Keratinocyte (primary cell): ENCODE measurements around the gene LRCOL1. TPM values are rescaled to one million over a fixed set of nuclear protein-coding genes. Genes with fewer than 3 reads are reported as not detected.

Experiments
- DNase-seq: peaks from one replicate; pipeline ENCODE4 v3.0.0-alpha.2; 2011; ENCODE audit warnings: low read depth, missing footprints, low spot score
- FAIRE-seq: peaks from 2 replicates; lab custom pipeline; 2011; peaks lifted over from hg19 to GRCh38; lab: Jason Lieb, UNC
- H2AFZ ChIP-seq: 2 replicates; pipeline ENCODE4 v1.6.0; 2012; ENCODE audit warnings: low read length, control low read depth, inconsistent platforms; ENCODE audit not compliant: control insufficient read depth
- H3K27ac ChIP-seq: 2 replicates; pipeline ENCODE4 v1.5.1; 2011; ENCODE audit warnings: low read length; ENCODE audit not compliant: control insufficient read depth, insufficient read depth
- H3K27me3 ChIP-seq: 3 replicates; pipeline ENCODE4 v1.6.0; 2011; ENCODE audit warnings: low read length; ENCODE audit not compliant: control insufficient read depth, insufficient read depth; ENCODE audit errors: extremely low read depth
- H3K36me3 ChIP-seq, 2 experiments: 2 replicates in 1 of 2; 3 replicates in 1 of 2; pipeline ENCODE4 v1.5.1; 2011; ENCODE audit warnings: low read length in 2 of 2, mild to moderate bottlenecking in 1 of 2; ENCODE audit not compliant: control insufficient read depth in 2 of 2, insufficient read depth in 2 of 2; ENCODE audit errors: extremely low read depth in 1 of 2
- H3K4me1 ChIP-seq: 3 replicates; pipeline ENCODE4 v1.5.1; 2011; ENCODE audit warnings: low read length; ENCODE audit not compliant: control insufficient read depth, insufficient read depth; ENCODE audit errors: extremely low read depth
- H3K4me2 ChIP-seq: 3 replicates; pipeline ENCODE4 v1.6.0; 2011; ENCODE audit warnings: low read depth, low read length; ENCODE audit not compliant: control insufficient read depth, insufficient read depth; ENCODE audit errors: extremely low read depth
- H3K4me3 ChIP-seq, 3 experiments: fragments of 200-600 bp in 1 of 3; sonication (generic) in 1 of 3; 2 replicates in 2 of 3; 3 replicates in 1 of 3; pipeline ENCODE4 v1.5.1; 2011 to 2016; ENCODE audit warnings: low read length in 3 of 3, mild to moderate bottlenecking in 3 of 3, control low read depth in 2 of 3, inconsistent platforms in 1 of 3, low read depth in 1 of 3, mixed read lengths in 1 of 3, mixed run types in 1 of 3, moderate library complexity in 1 of 3; ENCODE audit not compliant: control insufficient read depth in 2 of 3, insufficient read depth in 2 of 3; ENCODE audit errors: extremely low read depth in 1 of 3
- H3K79me2 ChIP-seq: 2 replicates; pipeline ENCODE4 v1.6.0; 2012; ENCODE audit warnings: low read length; ENCODE audit not compliant: control insufficient read depth, insufficient read depth
- H3K9ac ChIP-seq: 3 replicates; pipeline ENCODE4 v1.6.0; 2011; ENCODE audit warnings: low read length; ENCODE audit not compliant: control insufficient read depth, insufficient read depth; ENCODE audit errors: extremely low read depth
- H3K9me1 ChIP-seq: 3 replicates; pipeline ENCODE4 v1.6.0; 2011; ENCODE audit warnings: low read length; ENCODE audit not compliant: control insufficient read depth, insufficient read depth; ENCODE audit errors: extremely low read depth
- H3K9me3 ChIP-seq: 2 replicates; pipeline ENCODE4 v1.5.1; 2012; ENCODE audit warnings: low read depth, low read length; ENCODE audit not compliant: control insufficient read depth
- H4K20me1 ChIP-seq: 3 replicates; pipeline ENCODE4 v1.6.0; 2011; ENCODE audit warnings: low read length; ENCODE audit not compliant: control insufficient read depth, insufficient read depth; ENCODE audit errors: extremely low read depth
- CTCF ChIP-seq, 3 experiments: IDR thresholded peaks in 1 of 3; conservative IDR thresholded peaks in 1 of 3; optimal IDR thresholded peaks in 1 of 3; 2 replicates in 2 of 3; 3 replicates in 1 of 3; pipeline versions ENCODE3 to v1.5.1; 2011; ENCODE audit warnings: low read length in 3 of 3, mild to moderate bottlenecking in 3 of 3, moderate library complexity in 2 of 3, control low read depth in 1 of 3, inconsistent platforms in 1 of 3; ENCODE audit not compliant: insufficient read depth in 2 of 3; ENCODE audit errors: extremely low read depth in 1 of 3
- EZH2 ChIP-seq: IDR thresholded peaks from one replicate; pipeline ENCODE4 v1.6.1; 2012; ENCODE audit warnings: inconsistent platforms, mild to moderate bottlenecking, low read length, moderate library complexity
- dilution Hi-C: fragments of 300-500 bp; cut with MboI; formaldehyde crosslinking; loops from one replicate; pipeline ENCODE4 v1.7.0; 2020; ENCODE audit warnings: low sequenced_read_pairs; ENCODE audit not compliant: extremely low pct_ligation_motif_present
- polyA plus RNA-seq, 5 experiments: library from polyadenylated mRNA; depleted of rRNA in 3 of 5; stranded (reverse) in 3 of 5; stranded (forward) in 1 of 5; unstranded in 1 of 5; fragments of >200 nt; gene quantifications; 1 replicate in 1 of 5; 2 replicates in 3 of 5; 3 replicates in 1 of 5; pipeline versions ENCODE4 v1.2.1 to v1.2.3, GENCODE V29; 2011 to 2012; ENCODE audit warnings: missing spikeins in 2 of 5, low read depth in 1 of 5, low replicate concordance in 1 of 5

Gene LRCOL1
- polyA plus RNA-seq, 1 donor (not counting 4 experiments of a cell fraction or from before 2014, with no cell fraction given) = not detected

- no peaks in the 10 kb centered on the region for H3K9me1 ChIP-seq
- H3K27me3 ChIP-seq = peaks cover 21% of the 10 kb centered on the region
- no peak overlapping the region for H3K4me3 ChIP-seq
- H3K27ac ChIP-seq = no peak overlapping the region
- TF ChIP-seq CTCF (optimal IDR thresholded peaks at IDR 0.05 in 1 of 3, IDR thresholded peaks at IDR 0.05 in 1 of 3, conservative IDR thresholded peaks at IDR 0.05 in 1 of 3; ENCODE audit: extremely low read depth in 1 of 3, insufficient read depth in 2 of 3, low read length in 3 of 3) = no peak
- no peak for TF ChIP-seq EZH2
- H2AFZ ChIP-seq = no peak overlapping the region
- FAIRE-seq (no peak), DNase-seq (no peak)
- peaks cover 3% of the 10 kb centered on the region for H3K4me1 ChIP-seq
- no peak overlapping the region for H3K9ac ChIP-seq
- no peaks in the 10 kb centered on the region for H3K9me3 ChIP-seq
- dilution Hi-C loops = no loop called here
- H3K36me3 ChIP-seq = no peaks in the 10 kb centered on the region
- H3K79me2 ChIP-seq = no peaks in the 10 kb centered on the region
- no peaks in the 10 kb centered on the region for H4K20me1 ChIP-seq
- H3K4me2 ChIP-seq = no peak overlapping the region
Observed at GRCh38 chr12:132592282-132592970, 18.0 kb downstream of the LRCOL1 start.

GRCh38 chr12:132591107-132591935 lies 19.1 kb downstream of the LRCOL1 start:
- no peaks in the 10 kb centered on the region for H3K9me3 ChIP-seq
- H2AFZ ChIP-seq = no peak overlapping the region
- DNase-seq (no peak), FAIRE-seq (no peak)
- H3K4me3 ChIP-seq = no peak overlapping the region
- no peak overlapping the region for H3K27ac ChIP-seq
- dilution Hi-C loops = no loop called here
- TF ChIP-seq EZH2 (no peak), CTCF (optimal IDR thresholded peaks at IDR 0.05 in 1 of 3, IDR thresholded peaks at IDR 0.05 in 1 of 3, conservative IDR thresholded peaks at IDR 0.05 in 1 of 3; ENCODE audit: extremely low read depth in 1 of 3, insufficient read depth in 2 of 3, low read length in 3 of 3) (no peak)
- no peaks in the 10 kb centered on the region for H3K9me1 ChIP-seq
- H3K4me2 ChIP-seq = no peak overlapping the region
- H3K27me3 ChIP-seq = peaks cover 20% of the 10 kb centered on the region
- H3K79me2 ChIP-seq = no peaks in the 10 kb centered on the region
- H3K4me1 ChIP-seq = peaks cover 3% of the 10 kb centered on the region
- no peaks in the 10 kb centered on the region for H3K36me3 ChIP-seq
- H4K20me1 ChIP-seq = no peaks in the 10 kb centered on the region
- no peak overlapping the region for H3K9ac ChIP-seq
